A673 (cell line): ENCODE results near the gene CRYBB1.

Experiments used
- EZH2 ChIP-seq: fragments of 200-600 bp; sonication (generic); IDR thresholded peaks from 2 replicates; pipeline ENCODE4 v1.6.1; 2017; ENCODE audit warnings: borderline replicate concordance, low read depth, mild to moderate bottlenecking, mixed read lengths, antibody characterized with exemption, low read length; ENCODE audit not compliant: poor library complexity, severe bottlenecking
- TF ChIP-seq, protein P1 (sequence below): fragments of 300-800, 200-600 bp; sonication (generic); conservative IDR thresholded peaks from 2 replicates; pipeline ENCODE4 v1.5.1; 2017; ENCODE audit warnings: low read depth, mild to moderate bottlenecking, antibody characterized with exemption, low read length, moderate library complexity, mixed read lengths

DNA sequence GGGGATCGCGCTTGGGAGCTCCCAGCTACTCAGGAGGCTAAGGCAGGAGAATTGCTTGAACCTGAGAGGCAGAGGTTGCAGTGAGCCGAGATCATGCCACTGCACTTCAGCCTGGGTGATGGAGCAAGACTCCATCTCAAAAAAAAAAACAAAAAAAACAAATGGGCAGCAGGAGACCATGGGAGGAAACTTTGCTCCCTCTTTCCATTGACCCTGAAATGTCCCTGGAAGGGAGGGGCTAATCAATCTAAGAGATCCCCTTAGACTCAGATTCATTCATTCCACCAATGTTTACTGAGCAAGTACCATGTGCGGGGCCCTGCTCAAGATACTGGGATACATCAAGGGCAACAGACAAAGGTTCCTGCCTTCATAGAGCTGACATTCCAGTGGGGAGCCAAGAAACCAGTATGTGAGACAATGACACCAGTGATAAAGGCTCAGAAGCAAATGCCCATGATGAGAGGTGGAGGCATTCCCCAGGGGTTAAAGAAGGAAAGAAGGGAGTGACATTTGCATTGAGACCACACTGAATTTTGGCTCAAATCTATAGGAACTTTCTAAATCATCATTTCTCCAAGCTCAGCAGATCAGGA, 67.8 kb downstream of the CRYBB1 start:
- TF ChIP-seq, protein P1, sequence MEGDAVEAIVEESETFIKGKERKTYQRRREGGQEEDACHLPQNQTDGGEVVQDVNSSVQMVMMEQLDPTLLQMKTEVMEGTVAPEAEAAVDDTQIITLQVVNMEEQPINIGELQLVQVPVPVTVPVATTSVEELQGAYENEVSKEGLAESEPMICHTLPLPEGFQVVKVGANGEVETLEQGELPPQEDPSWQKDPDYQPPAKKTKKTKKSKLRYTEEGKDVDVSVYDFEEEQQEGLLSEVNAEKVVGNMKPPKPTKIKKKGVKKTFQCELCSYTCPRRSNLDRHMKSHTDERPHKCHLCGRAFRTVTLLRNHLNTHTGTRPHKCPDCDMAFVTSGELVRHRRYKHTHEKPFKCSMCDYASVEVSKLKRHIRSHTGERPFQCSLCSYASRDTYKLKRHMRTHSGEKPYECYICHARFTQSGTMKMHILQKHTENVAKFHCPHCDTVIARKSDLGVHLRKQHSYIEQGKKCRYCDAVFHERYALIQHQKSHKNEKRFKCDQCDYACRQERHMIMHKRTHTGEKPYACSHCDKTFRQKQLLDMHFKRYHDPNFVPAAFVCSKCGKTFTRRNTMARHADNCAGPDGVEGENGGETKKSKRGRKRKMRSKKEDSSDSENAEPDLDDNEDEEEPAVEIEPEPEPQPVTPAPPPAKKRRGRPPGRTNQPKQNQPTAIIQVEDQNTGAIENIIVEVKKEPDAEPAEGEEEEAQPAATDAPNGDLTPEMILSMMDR = no peak
- no peak for TF ChIP-seq EZH2
